HCT116 (cell line): ENCODE data around the gene ANKRD6. TPM values are rescaled to one million over a fixed set of nuclear protein-coding genes. Genes with fewer than 3 reads are reported as not detected.
A peak's percentile ranks its signal among the peaks of the same experiment; 100 is the strongest.

Experiments used
- ATAC-seq: fragments of 200-7000 bp; cut with Tn5 transposase; 2 replicates; pipeline ENCODE4 v1.9.1; 2020; ENCODE audit warnings: mild to moderate bottlenecking, moderate library complexity
- BruUV-seq: library from RNA; stranded (reverse); fragments of 400-500 nt; replicated peaks from 2 replicates; lab custom pipeline; 2021; lab: Mats Ljungman, UMichigan
- CTCF ChIA-PET: fragments of 300-600 bp; sonication (Branson Sonifier 250); formaldehyde crosslinking; loops from one replicate; lab custom pipeline; 2021; ENCODE audit warnings: antibody characterized with exemption; lab: Charles Lee
- POLR2A ChIA-PET: fragments of 300-600, 350-600 bp; sonication (Branson Sonifier 250); formaldehyde crosslinking; loops from one replicate; lab custom pipeline; 2021; ENCODE audit warnings: antibody characterized with exemption; lab: Charles Lee
- RAD21 ChIA-PET, 2 experiments: fragments of 300-600 bp; sonication (Branson Sonifier 250); formaldehyde crosslinking; loops; one replicate each; lab custom pipeline; 2023; ENCODE audit warnings: low total read pairs in 2 of 2; ENCODE audit not compliant: uncharacterized antibody in 2 of 2, unreplicated experiment in 2 of 2, low non-redundant PET in 1 of 2; lab: Charles Lee
- DNase-seq: peaks from one replicate; pipeline ENCODE4 v3.0.0-alpha.2; 2010; ENCODE audit warnings: low read depth, low spot score
- H2AFZ ChIP-seq: fragments of 200-600 bp; shearing (Covaris generic), sonication (generic); 2 replicates; pipeline ENCODE4 v1.6.1; 2017; ENCODE audit warnings: low read depth, mixed run types, mixed read lengths, antibody characterized with exemption, low read length; ENCODE audit not compliant: poor library complexity, severe bottlenecking
- H3K27ac ChIP-seq: 2 replicates; pipeline ENCODE4 v1.5.1; 2012; ENCODE audit warnings: low read depth, low read length
- H3K27me3 ChIP-seq: fragments of 200-600 bp; sonication (generic); 2 replicates; pipeline ENCODE4 v1.6.1; 2016; ENCODE audit warnings: mixed run types, low read length, mixed read lengths; ENCODE audit not compliant: insufficient read depth
- H3K36me3 ChIP-seq, 2 experiments: fragments of 200-500 bp in 1 of 2; fragments of 200-600 bp in 1 of 2; sonication (Bioruptor generic) in 1 of 2; sonication (generic) in 1 of 2; 2 replicates each; pipeline versions ENCODE4 v1.5.1 to v1.6.1; 2014 to 2016; ENCODE audit warnings: low read length in 2 of 2, inconsistent platforms in 1 of 2, mixed read lengths in 1 of 2, mixed run types in 1 of 2; ENCODE audit not compliant: insufficient read depth in 2 of 2, control insufficient read depth in 1 of 2
- H3K4me1 ChIP-seq, 2 experiments: fragments of 200-600 bp in 1 of 2; sonication (generic) in 1 of 2; 2 replicates each; pipeline versions ENCODE4 v1.5.1 to v1.6.1; 2012 to 2017; ENCODE audit warnings: low read length in 2 of 2, inconsistent platforms in 1 of 2, mild to moderate bottlenecking in 1 of 2, mixed read lengths in 1 of 2, mixed run types in 1 of 2, moderate library complexity in 1 of 2; ENCODE audit not compliant: insufficient read depth in 2 of 2, control insufficient read depth in 1 of 2
- H3K4me2 ChIP-seq: fragments of 200-600 bp; sonication (generic); 2 replicates; pipeline ENCODE4 v1.6.1; 2017; ENCODE audit warnings: mixed run types, low read length, mixed read lengths
- H3K4me3 ChIP-seq, 2 experiments: fragments of 200-600 bp in 1 of 2; sonication (generic) in 1 of 2; replicated peaks in 1 of 2; 2 replicates each; pipeline ENCODE4 v1.5.1; 2011 to 2016; ENCODE audit warnings: low read length in 2 of 2, control low read depth in 1 of 2, low read depth in 1 of 2, mild to moderate bottlenecking in 1 of 2, mixed read lengths in 1 of 2, mixed run types in 1 of 2
- H3K79me2 ChIP-seq: fragments of 200-600 bp; sonication (generic); 2 replicates; pipeline ENCODE4 v1.6.1; 2017; ENCODE audit warnings: mild to moderate bottlenecking, mixed run types, low read length, moderate library complexity, mixed read lengths; ENCODE audit not compliant: insufficient read depth
- H3K9ac ChIP-seq: fragments of 200-600 bp; sonication (generic); 2 replicates; pipeline ENCODE4 v1.6.1; 2016; ENCODE audit warnings: low read length, mixed read lengths
- H3K9me2 ChIP-seq: fragments of 200-600 bp; sonication (generic), shearing (Covaris generic); 2 replicates; pipeline ENCODE4 v1.6.1; 2017; ENCODE audit warnings: mixed run types, mild to moderate bottlenecking, moderate library complexity; ENCODE audit not compliant: insufficient read depth
- H3K9me3 ChIP-seq, 2 experiments: fragments of 200-500 bp in 1 of 2; fragments of 200-600 bp in 1 of 2; sonication (Bioruptor generic) in 1 of 2; sonication (generic) in 1 of 2; 2 replicates each; pipeline ENCODE4 v1.6.1; 2014 to 2017; ENCODE audit warnings: low read length in 2 of 2, mixed read lengths in 2 of 2, inconsistent platforms in 1 of 2, low read depth in 1 of 2, mild to moderate bottlenecking in 1 of 2, mixed run types in 1 of 2, moderate library complexity in 1 of 2; ENCODE audit not compliant: control insufficient read depth in 1 of 2, insufficient read depth in 1 of 2
- H4K20me1 ChIP-seq: fragments of 200-600 bp; sonication (generic), shearing (Covaris generic); 2 replicates; pipeline ENCODE4 v1.6.1; 2017; ENCODE audit warnings: mixed run types, mild to moderate bottlenecking, moderate library complexity; ENCODE audit not compliant: insufficient read depth
- CEBPB ChIP-seq: IDR thresholded peaks from 2 replicates; pipeline ENCODE4 v1.6.1; 2012; ENCODE audit warnings: low read depth
- CTCF ChIP-seq, 3 experiments: fragments of 200-600 bp in 1 of 3; sonication (generic) in 1 of 3; IDR thresholded peaks in 2 of 3; conservative IDR thresholded peaks in 1 of 3; 2 replicates each; pipeline ENCODE4 v1.5.1; 2012 to 2017; ENCODE audit warnings: low read depth in 2 of 3, low read length in 2 of 3, antibody characterized with exemption in 1 of 3, borderline replicate concordance in 1 of 3, control low read depth in 1 of 3, mild to moderate bottlenecking in 1 of 3, mixed read lengths in 1 of 3, mixed run types in 1 of 3, moderate library complexity in 1 of 3; ENCODE audit not compliant: insufficient read depth in 1 of 3
- EZH2phosphoT487 ChIP-seq: fragments of 200-600 bp; IDR thresholded peaks from 2 replicates; pipeline ENCODE4 v1.6.1; 2018; ENCODE audit warnings: antibody characterized with exemption, borderline replicate concordance
- FOSL1 ChIP-seq: IDR thresholded peaks from 2 replicates; pipeline ENCODE4 v1.6.1; 2012; ENCODE audit warnings: low read depth
- MAX ChIP-seq: IDR thresholded peaks from 2 replicates; pipeline ENCODE4 v1.6.1; 2012
- REST ChIP-seq: IDR thresholded peaks from 2 replicates; pipeline ENCODE4 v1.6.1; 2012; ENCODE audit warnings: low read depth
- SIN3A ChIP-seq: IDR thresholded peaks from 2 replicates; pipeline ENCODE4 v1.6.1; 2012; ENCODE audit warnings: low read depth
- SRF ChIP-seq: IDR thresholded peaks from 2 replicates; pipeline ENCODE4 v1.6.1; 2012; ENCODE audit warnings: low read depth
- YY1 ChIP-seq: IDR thresholded peaks from 2 replicates; pipeline ENCODE4 v1.6.1; 2011; ENCODE audit warnings: low read length, low read depth, moderate library complexity, mild to moderate bottlenecking; ENCODE audit not compliant: insufficient replicate concordance; ENCODE audit errors: extremely low read depth
- ZBTB33 ChIP-seq: IDR thresholded peaks from 2 replicates; pipeline ENCODE4 v1.6.1; 2011; ENCODE audit warnings: mild to moderate bottlenecking, low read length, moderate library complexity; ENCODE audit not compliant: insufficient replicate concordance; ENCODE audit errors: extremely low read depth
- ZNF274 ChIP-seq: fragments of 200-500 bp; sonication (Bioruptor generic); IDR thresholded peaks from 2 replicates; pipeline ENCODE4 v1.6.1; 2014; ENCODE audit warnings: mild to moderate bottlenecking, low read depth, low read length, inconsistent platforms
- intact Hi-C: fragments of 100-400 bp; cut with micrococcal nuclease; formaldehyde crosslinking; loops from 2 replicates; pipeline ENCODE4 v1.10.0; 2022
- total RNA-seq: library from RNA; stranded (reverse); gene quantifications from one replicate; pipeline ENCODE4 v1.2.1, GENCODE V29; 2021; ENCODE audit not compliant: unreplicated experiment

The ANKRD6 gene
- total RNA-seq, 1 experiment from 2014 or later, result 9.9 TPM

GRCh38 chr6:89434150-89434499 lies 1.2 kb downstream of the ANKRD6 start:
- no peak overlapping the region for H2AFZ ChIP-seq
- peak overlapping the region; percentile 55 to 61; a peak in 2 of 4 replicates for H3K4me3 ChIP-seq
- TF ChIP-seq SRF (no peak), SIN3A (no peak), MAX (no peak), EZH2phosphoT487 (no peak), CEBPB (no peak), ZNF274 (no peak), REST (no peak), CTCF (IDR thresholded peaks at IDR 0.05 in 2 of 3, conservative IDR thresholded peaks at IDR 0.05 in 1 of 3; ENCODE audit: borderline replicate concordance in 1 of 3, insufficient read depth in 1 of 3, low read depth in 2 of 3, low read length in 2 of 3) (no peak), YY1 (no peak), FOSL1 (no peak), ZBTB33 (no peak)
- CTCF ChIA-PET, result interaction anchor here (1.2 kb wide), 1 partner anchor 175 kb away, joined by 3 read pairs; no protein-coding TSS in a partner anchor
- H3K27ac ChIP-seq, result no peak overlapping the region
- no peaks in the 10 kb centered on the region for H4K20me1 ChIP-seq
- POLR2A ChIA-PET, result no interaction called here
- no peaks in the 10 kb centered on the region for H3K9me2 ChIP-seq
- H3K9me3 ChIP-seq, result no peaks in the 10 kb centered on the region
- H3K27me3 ChIP-seq, result no peaks in the 10 kb centered on the region
- H3K36me3 ChIP-seq, result no peaks in the 10 kb centered on the region
- no peaks in the 10 kb centered on the region for H3K79me2 ChIP-seq
- peak overlapping the region; percentile 75 for H3K4me2 ChIP-seq
- H3K4me1 ChIP-seq, result peaks cover 0 to 20% of the 10 kb centered on the region in 2 experiments; a peak in 2 of 4 replicates
- no peak overlapping the region for H3K9ac ChIP-seq
- BruUV-seq, result no TSS peak
- DNase-seq (no peak), ATAC-seq (no peak)
- RAD21 ChIA-PET, result no interaction called here
- intact Hi-C loops, result loop anchor here (5.0 to 10.0 kb wide), 2 partner anchors 361 to 1043 kb away; no protein-coding TSS in a partner anchor
